ENCODE data around the gene GLOD4. TPM values are rescaled to one million over a fixed set of nuclear protein-coding genes. Genes with fewer than 3 reads are reported as not detected.

The GLOD4 gene
- polyA plus RNA-seq, 1 donor: 127 TPM

DNA sequence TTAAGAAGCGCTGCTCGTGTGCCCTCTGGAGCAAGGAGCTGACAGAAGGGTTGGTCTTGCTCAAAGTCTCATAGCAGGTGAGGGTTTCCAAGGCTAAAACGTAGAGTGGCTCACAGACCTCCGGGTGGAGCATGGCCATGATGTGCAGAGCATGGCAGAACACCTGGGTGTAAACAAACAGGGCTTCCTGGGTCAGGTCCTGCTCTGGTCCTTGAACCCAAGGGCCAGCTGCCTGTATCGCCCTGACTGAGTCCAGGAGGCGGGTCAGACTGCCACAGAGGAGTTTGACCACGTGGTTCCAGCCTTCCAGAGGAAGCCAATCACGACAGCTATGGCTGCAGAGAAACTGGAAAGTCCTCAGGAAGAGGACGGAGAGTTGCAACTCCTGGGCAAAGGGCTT, 37.1 kb downstream of the GLOD4 start:
- no peak for DNase-seq

DNA sequence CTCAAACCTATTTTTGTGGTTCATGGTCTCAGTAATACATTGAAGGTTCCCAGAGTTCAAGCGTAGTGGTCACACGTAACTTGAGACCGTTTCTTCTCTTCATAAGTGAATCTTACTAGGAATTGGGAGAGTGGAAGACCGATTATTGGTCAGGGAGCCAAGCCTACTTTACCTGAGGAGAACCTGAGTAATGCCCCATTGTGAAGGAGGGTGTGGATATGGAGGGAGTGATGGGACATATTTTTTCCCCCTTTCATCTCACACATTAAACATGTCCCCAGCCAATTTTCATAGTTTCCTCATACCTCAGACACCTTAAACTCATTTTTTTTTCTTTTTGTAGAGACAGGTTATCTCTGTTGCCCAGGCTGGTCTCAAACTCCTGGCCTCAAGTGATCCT, 38.9 kb downstream of the GLOD4 start:
- no peak for DNase-seq

DNA sequence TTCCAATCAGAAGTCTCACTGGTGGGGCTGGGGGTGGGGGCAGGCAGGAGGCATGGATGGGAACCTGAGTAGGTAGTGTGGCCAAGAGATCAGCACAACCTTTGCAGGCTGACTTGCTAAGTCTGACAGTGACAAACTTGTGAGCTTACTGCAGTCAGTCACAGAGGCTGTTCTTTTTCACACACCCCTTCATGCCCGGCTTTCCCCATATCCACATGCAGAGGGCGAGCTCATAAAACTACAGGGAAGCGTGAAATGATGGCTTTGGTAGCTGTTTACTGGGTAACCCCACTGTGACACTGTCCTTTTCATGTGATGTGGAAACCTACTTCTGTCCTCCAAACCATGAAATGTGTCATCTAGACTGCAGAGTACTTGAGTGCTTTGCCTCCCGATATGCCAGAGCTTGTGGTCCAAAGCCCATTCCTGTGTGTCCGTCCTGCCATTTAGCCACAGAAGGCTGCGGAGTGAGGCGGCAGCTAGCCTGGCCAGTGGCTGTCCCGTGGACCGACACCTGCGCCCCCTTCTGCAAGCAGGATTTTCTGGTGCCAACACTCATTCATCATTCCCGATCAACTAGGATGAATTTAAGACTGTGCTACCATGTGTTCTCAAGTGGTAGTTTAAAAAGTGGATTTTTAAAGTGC, 39.8 kb downstream of the GLOD4 start:
- DNase-seq: no peak

DNA sequence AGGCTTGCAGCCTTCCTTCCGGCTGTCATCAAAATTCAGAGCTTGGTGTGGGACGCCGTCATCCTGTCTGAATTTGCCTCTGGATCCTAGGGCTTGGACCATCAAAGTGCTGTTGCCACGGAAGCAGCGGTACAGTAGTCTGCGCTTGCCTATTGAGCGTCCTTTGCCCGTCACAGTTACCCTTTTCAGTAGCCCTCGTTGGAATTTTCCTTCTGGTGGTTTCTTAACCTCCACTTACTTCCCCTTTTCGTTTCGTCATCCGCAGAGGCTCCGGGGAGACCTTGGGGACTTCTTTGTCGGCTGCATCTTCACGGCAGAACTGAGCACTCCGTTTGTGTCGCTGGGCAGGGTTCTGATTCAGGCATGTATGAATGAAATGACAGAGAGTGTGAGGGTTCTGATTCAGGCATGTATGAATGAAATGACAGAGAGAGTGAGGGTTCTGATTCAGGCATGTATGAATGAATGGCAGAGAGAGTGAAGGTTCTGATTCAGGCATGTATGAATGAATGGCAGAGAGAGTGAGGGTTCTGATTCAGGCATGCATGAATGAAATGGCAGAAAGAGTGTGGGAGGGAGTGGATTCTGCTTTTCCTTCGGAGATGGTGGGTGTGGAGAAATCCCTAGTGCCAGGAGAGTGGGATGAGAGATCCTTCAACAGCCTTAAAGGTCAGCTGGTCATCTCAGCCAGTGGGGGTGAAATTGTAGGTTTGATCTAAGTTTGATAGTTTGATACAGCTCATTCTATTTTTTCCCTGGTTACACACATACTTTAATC, 41.7 kb downstream of the GLOD4 start:
- no peak for DNase-seq

DNA sequence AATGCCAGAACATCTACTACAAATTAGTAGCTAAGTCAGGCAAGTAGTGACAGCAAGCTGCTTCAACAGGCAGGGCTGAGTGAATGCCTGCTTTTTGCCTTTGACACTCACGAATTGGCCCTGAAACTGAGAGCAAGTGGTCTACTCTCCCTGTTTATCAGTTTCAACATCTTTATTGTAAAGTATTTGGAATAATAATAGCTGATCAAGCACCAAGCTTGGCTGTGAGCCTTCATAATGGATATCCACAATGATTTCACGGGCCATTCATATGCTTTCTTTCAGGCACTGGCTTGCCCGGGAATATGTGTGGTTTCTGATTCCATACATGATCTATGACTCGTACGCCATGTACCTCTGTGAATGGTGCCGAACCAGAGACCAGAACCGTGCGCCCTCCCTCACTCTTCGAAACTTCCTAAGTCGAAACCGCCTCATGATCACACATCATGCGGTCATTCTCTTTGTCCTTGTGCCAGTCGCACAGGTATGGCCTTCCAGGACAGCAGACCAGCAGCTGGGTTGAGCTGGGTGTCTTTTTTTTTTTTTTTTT, 44.4 kb downstream of the GLOD4 start:
- DNase-seq: no peak

DNA sequence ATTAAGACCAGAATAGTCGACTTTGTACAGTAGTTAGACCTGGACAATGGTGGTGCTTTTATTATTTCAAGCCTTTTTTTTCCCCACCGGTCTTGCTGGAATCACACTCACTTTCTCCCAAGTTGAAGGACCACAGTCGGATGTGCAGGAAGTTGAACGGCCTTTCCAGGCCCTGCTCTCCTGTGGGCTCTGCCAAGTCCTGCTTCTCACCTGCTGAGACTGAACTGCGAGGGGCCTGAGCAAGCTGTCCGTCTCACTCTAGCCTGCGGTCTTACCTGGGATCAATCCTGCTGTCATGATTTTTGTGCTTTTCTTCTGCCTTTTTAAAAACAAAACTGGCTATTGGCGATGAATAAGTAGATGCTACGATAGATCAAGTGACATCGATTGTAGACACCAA, 48.3 kb downstream of the GLOD4 start:
- DNase-seq: no peak

DNA sequence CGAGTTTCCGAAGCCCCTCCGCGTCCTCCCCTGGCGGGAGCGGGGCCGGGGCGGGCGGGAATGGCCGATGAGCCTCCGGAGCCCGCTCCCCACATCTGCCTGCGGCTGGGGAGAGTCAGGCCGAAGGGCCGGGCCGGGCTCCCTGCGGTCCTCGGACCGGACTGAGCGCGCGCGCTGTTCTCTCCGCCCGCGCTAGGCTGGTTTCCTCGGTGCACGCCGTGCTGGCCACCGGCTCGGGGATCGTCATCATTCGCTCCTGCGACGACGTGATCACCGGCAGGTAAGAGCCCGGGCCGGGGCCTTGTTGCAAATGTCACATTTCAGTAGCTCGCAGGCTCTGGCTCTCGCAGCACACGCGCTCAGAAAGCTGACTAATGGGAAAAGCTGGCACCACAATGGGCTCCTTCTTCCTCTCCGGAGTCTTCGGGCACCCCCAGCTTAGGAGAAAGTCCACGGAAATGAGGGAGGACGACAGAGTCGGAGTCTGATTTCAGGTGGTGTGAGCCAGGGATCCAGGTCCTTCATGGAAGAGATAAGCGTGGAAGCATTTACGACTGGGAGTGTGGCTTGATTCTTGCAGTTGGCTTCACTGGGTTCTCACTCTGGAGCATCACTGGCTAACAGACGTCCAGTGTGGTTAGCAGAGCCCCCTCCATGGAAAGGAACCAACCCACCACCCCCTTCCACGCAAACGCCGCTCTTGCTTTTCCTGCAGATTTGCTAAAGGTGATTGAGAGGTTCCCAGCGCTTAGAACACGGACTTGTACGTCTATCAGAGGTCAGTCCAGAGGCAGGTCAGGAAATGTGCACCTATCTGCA, 49.0 kb downstream of the GLOD4 start:
- DNase-seq: peak; percentile 25

DNA sequence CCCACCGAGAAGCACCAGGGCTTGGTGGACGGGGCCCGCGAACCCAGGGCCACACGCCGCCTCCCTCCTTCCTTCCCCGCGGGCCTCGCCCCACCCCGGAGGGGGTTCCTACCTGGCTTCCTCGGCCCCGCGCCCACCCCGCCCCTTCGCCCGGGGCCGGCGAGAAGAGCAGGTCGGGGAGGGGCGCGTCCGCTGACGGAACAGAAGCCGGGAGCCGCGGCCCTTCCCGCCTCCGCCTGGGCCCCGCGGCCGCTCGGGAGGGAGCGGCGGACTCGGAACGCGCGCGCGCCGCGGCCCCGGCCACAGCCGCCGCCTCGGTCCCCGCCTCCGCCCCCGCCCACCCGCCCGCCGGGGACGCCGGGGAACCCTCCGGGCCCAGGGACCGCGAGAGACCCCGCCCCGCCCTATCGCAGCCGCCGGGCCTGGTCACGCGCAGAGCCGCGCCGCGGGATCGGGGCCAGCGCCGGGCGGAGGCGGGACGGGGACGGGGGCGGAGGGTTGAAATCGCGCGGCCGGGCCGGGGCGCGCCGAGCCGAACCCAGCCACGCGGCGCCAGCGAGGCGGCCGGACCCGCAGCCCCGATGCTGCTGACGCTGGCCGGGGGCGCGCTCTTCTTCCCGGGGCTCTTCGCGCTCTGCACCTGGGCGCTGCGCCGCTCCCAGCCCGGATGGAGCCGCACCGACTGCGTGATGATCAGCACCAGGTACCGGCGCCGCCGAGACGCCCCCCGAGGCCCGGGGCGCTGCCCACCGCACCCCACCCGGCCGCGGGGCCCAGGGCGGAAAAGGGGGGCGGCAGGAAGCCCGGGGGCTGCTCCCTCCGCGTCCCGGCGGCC, 49.8 kb downstream of the GLOD4 start, which contains the start of gene TLCD3A:
TSS of gene TLCD3A (plus strand) at position 530 of the 835 bp plus-strand sequence. CDS start at position 582, 52 bp downstream.
- peak; percentile 52 for DNase-seq

DNA sequence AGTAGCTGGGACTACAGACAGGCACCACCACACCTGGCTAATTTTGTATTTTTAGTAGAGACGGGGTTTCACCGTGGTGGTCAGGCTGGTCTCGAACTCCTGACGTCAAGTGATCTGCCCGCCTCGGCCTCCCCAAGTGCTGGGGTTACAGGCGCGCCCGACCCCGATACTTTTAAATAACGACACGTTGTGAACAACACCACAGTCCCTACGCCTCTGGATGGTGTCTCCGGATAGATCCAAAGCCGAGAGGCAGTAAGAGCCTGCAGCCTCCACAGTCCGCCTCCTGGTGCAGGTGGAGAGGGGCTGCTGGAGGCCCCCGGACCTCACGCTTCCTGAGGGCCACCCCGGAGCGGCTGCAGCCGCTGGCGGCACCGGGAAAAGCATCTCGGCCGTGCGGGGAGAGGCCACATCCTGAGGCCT, 50.4 kb downstream of the GLOD4 start:
- DNase-seq: no peak

DNA sequence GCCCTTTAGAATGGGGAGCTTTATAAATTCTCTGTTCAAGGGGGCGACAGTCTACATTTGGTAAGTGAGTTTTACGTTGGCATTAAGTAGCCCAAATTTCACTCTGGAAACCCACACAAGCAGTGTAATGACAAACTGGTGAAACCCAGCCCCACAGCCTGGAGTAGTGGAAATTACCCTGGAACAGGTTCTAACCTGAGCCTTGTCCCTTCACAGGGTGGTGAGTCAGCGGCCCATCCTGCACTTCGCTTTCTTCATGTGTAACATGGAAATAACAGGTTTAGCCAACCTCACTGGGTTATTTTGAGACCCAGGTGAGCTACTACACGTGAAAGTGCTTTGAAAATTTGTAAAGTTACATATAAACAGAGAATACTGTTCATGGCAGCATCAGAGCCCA, 53.2 kb downstream of the GLOD4 start:
- DNase-seq: no peak

DNA sequence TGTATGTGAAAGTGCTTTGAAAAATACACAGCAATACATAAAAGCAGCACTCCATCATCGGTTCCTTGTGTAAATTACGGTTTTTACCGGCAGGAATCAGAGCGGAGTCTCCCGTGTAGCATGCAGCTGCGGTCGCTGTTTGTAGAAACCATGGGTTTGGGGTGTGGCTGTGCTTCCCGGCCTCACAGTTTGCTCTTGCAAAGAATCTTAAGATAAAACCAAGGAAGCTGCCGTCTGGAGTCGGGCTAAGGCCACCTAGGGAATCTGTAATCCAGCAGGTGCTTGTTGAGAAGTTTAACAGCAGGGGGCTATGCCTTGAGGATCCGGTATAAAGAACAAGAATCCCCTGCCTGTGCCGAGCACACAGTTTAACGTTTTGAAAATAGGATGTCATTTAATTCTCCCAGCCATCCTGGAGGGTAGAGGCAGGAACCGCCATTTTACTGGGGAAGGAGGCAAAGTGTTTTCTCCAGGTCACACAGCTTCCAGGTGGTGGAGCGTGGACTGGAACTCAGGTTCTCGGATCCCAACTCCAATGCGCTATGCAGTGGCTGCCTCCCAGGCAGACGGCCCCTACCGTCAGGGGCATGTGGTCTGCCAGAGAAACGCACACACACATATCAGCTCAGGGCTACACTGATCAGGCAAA, 55.7 kb downstream of the GLOD4 start:
- no peak for DNase-seq

DNA sequence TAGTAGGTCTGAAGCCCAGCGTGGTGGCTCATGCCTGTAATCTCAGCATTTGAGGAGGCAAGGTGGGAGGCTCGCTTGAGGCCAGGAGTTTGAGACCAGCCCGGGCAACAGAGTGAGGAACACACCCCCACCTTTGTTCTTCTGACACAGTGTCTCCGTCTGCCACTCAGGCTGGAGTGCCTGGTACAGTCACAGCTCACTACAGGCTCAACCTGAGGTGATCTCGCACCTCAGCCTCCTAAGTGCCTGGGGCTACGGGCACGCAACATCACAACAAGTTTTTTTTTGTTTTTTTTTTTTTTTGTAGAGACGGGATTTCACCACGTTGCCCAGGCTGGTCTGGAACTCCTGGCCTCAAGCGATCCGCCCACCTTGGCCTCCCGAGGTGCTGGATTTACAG, 56.3 kb downstream of the GLOD4 start:
- DNase-seq: no peak

DNA sequence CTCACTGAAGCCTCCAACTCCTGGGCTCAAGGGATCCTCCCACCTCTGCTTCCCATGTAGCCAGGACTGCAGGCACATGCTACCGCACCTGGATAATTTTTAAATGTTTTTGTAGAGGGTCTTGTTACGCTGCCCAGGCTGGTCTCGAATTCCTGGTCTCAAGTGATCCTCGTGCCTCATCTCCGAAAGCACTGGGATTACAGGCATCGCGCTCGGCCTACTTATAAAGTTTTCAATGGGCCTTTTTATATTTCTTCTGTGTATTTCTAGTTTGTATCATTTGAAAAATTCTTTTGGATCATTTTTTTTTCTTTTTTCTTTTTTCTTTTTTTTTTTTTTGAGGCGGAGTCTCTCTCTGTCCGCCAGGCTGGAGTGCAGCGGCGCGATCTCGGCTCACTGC, 57.0 kb downstream of the GLOD4 start:
- no peak for DNase-seq

DNA sequence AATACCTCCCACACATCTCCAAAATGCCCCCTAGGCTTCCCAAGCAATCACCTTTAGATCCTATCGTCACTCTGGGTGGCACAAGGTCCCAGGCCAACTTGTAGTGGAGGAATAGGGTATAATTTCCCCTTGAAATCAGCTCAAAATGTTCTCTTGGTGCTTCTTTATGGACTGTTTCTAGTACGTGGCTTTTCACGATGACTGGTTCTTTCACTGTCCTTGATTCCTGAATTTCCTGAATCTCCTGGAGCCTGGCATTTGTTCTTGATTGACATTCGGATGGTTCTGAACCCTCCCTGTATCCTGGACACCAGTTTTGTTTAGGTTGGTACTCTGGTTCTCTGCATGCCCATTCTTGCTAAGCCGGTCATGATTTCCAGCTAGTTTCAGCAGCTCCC, 60.5 kb downstream of the GLOD4 start:
- no peak for DNase-seq

DNA sequence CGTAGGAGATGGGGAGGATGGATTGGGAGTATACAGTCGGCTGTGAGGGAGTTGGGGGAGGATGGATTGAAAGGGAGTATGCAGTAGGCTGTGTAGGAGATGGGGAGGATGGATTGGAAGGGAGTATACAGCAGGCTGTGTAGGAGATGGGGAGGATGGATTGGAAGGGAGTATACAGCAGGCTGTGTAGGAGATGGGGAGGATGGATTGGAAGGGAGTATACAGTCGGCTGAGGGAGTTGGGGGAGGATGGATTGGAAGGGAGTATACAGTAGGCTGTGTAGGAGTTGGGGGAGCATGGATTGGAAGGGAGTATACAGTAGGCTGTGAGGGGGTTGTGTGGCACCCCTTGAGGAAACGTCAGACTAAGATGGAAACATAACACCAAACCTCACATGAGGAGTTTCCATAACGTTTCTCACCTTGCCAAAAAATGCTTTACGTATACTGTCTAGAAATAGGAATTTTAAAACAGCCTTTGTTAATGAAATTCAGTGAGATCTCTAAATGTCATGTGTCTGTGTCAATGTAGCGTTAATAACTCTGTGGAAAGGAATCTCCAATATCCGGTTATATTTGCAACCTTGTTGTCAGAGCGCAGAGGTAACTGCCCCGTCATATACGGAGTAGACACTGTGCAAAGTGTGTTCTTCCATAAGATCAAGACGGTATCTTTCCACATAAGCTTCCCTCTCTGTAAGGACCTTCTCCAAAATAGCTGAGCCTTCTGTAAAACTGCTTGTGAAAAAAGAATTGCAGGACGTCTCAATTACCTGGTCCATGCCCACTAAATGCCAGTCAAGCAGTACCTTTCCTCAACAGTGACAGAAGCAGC, 61.2 kb downstream of the GLOD4 start:
- DNase-seq: no peak

DNA sequence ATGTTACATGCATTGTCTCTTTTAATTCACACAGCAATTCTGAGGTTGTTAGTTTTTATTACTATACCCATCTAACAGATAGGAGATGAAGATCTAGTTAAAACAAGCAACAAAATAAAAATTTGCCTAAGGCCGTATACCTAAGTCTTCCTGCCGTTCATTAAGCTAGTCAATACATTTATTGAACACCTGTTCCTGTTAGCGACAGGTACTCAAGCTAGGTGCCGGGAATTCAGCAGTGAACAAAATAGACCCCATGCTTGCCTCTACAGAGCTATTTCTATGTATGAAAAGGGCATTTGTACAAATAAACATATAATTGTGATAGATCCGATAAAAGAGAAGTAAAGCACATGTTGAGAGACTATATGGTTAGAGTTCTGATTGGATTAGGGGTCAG, 64.0 kb downstream of the GLOD4 start:
- no peak for DNase-seq
